ENCODE measurements around the gene GABARAPL1.
"Not testable (repeated sequence)": the region's sequence is repeated elsewhere in the genome, so short reads cannot be mapped to it uniquely, and the experiment has no call there.

Gene GABARAPL1

DNA sequence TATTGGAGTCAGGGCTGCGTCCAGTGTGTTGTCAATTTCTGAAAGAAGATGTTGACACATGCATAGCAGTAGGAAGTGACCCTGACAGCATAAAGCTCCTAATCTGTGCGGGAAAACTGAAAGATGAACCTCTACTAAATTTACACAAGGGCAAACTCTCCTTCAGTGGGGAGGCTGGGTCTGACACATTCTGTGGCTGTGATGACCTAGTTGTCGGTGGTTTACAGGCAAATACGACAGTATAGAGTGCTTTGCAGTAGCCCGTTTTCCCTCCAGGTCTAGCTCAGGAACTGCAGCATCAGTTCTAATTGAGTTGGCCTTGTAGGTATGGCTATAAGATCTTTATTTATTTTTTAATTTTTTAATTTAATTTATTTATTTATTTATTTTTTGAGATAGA is 14.8 kb upstream of the GABARAPL1 start:
- no peak for DNase-seq (ENCODE audit: low read depth)

DNA sequence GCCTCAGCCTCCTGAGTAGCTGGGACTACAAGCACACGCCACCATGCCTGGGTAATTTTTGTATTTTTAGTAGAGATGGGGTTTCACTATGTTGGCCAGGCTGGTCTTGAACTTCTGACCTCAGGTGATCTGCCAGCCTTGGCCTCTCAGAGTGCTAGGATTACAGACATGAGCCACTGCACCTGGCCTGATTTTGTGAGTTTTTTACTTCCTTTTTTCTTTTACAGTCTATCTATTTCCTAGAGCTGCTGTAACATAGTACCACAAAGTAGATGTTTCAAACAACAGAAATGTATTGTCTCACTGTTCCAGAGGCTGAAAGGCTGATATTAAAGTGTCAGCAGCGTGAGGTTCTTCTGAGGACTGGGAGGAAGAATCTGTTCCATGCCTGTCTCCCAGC is 8.2 kb upstream of the GABARAPL1 start:
- not testable (repeated sequence) for DNase-seq (ENCODE audit: low read depth)

- peak; percentile 88 for DNase-seq (ENCODE audit: low read depth)
Observed at GRCh38 chr12:10205220-10205807, 7.4 kb upstream of the GABARAPL1 start.

GRCh38 chr12:10207136-10207535 is 5.5 kb upstream of the GABARAPL1 start:
- no peak for DNase-seq (ENCODE audit: low read depth)

DNA sequence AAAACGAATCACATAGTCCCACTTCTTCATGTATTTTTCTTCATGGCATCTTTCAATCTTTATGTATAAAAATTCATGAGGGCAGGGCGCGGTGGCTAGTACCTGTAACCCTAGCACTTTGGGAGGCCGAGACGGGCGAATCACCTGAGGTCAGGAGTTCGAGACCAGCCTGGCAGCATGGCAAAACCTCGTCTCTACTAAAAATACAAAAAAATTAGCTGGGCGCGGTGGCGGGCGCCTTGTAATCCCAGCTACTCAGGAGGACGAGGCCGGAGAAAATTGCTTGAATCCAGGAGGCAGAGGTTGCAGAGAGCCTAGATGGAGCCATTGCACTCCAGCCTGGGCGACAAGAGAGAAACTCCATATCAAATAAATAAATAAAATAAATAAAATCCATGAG is 2.5 kb upstream of the GABARAPL1 start:
- DNase-seq (ENCODE audit: low read depth) = no peak

GRCh38 chr12:10211101-10211939 is 1.4 kb upstream of the GABARAPL1 start:
- peak; percentile 54 for DNase-seq (ENCODE audit: low read depth)

DNA sequence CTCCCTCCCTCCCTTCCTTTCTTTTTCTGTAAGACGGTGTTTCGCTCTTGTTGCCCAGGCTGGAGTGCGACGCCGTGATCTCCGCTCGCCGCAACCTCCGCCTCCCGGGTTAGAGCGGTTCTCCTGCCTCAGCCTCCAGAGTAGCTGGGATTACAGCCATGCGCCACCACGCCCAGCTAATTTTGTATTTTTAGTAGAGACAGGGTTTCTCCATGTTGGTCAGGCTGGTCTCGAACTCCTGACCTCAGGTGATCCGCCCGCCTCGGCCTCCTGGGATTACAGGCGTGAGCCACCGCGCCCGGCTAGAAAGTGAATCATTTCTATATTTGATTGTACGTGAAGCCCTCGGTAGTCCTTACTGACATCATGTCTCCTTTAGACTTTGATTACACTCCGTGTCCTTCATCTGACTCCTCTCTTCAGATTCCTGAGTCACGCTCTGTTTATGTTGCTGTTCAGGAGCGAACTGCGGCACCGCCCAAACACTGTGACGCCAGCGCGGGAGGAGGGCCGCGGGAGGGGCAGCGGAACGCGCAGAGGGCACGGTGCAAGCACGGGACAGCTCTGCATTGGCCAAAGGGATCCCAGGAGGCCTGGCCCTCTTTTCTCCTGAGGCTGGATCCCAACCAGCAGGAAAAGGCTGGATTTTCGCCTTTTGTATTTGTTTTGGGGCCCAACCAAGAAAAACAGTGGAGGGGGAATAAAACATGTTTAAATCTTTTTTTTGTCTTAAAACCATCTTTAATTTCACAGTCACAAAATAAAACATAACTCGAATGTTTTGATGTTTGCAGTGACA is 538 bp upstream of the GABARAPL1 start:
- peak; percentile 100 for DNase-seq (ENCODE audit: low read depth)

- peak; percentile 74 for DNase-seq (ENCODE audit: low read depth)
Observed at GRCh38 chr12:10213168-10214135, 775 bp downstream of the GABARAPL1 start.

- DNase-seq (ENCODE audit: low read depth) = peak; percentile 54
Observed at GRCh38 chr12:10214136-10214894, 1.6 kb downstream of the GABARAPL1 start.

DNA sequence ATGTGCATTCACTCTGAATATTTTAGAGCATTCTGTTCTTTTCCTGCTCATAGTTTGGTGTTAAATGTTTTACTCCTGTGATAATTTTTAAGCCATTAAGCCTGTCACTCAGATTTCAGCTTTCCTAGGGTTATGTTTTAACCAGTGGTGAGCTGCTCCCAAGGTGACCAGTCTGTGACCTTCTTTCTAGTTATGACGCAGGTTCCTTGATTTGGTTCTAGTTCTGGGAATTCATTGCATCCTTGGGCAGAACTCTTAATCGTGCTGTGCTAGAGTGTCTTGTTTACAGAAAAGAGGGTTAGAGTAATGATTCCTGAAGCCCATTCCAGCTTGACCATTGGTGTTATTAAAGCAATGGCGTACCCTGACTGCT is 2.2 kb downstream of the GABARAPL1 start:
- no peak for DNase-seq (ENCODE audit: low read depth)

DNA sequence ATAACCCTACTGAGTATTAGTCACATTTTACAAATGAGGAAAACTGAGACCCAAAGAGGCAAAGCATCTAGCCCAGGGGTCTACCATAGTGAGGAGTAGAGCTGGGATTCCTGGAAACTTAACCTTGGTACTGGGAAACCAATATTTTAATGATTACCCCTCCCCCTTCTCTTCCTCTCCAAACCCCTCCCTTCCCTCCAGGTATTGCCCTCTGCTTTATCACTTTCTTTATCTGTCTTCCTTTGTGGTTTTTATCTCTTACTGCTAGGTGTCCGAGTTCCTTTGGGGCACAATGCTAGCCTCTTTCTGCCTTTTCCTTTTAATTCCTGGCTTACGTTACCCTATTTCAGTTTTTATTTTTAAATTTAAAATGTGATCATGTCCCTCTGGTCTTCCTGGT is 2.8 kb downstream of the GABARAPL1 start:
- no peak for DNase-seq (ENCODE audit: low read depth)

DNA sequence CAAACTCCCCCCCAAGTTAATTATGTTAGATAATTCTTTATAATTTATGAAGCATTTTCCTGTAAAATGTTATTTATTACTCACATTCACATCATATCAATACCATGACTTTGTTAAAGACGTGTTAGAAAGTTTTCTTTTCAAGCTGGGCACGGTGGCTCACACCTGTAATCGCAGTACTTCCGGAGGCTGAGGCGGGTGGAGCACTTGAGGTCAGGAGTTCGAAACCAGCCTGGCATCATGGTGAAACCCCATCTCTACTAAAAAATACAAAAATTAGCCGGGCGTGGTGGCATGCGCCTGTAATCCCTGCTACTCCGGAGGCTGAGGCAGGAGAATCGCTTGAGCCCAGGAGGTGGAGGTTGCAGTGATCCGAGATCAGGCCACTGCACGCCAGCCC is 3.3 kb downstream of the GABARAPL1 start:
- DNase-seq (ENCODE audit: low read depth) = not testable (repeated sequence)

DNA sequence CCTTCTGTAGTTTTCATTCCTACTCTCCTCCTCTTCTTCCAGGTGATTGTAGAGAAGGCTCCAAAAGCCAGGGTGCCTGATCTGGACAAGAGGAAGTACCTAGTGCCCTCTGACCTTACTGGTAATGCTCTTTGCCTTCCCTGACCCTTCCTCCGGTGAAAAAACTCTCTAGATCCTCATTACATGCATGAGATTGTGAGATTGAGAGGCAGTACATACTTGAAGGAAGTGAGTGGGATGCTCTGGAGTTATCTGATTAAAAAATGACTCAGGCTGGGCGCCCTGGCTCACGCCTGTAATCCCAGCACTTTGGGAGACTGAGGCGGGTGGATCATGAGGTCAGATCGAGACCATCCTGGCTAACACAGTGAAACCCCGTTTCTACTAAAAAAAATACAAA is 5.3 kb downstream of the GABARAPL1 start:
- no peak for DNase-seq (ENCODE audit: low read depth)

- DNase-seq (ENCODE audit: low read depth) = no peak
Observed at GRCh38 chr12:10220398-10221077, 7.9 kb downstream of the GABARAPL1 start.

DNA sequence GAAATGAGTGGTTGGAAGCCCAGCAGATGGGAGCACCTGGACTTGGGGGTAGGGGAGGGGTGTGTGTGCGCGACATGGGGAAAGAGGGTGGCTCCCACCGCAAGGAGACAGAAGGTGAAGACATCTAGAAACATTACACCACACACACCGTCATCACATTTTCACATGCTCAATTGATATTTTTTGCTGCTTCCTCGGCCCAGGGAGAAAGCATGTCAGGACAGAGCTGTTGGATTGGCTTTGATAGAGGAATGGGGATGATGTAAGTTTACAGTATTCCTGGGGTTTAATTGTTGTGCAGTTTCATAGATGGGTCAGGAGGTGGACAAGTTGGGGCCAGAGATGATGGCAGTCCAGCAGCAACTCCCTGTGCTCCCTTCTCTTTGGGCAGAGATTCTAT is 9.2 kb downstream of the GABARAPL1 start:
- DNase-seq (ENCODE audit: low read depth) = no peak

DNA sequence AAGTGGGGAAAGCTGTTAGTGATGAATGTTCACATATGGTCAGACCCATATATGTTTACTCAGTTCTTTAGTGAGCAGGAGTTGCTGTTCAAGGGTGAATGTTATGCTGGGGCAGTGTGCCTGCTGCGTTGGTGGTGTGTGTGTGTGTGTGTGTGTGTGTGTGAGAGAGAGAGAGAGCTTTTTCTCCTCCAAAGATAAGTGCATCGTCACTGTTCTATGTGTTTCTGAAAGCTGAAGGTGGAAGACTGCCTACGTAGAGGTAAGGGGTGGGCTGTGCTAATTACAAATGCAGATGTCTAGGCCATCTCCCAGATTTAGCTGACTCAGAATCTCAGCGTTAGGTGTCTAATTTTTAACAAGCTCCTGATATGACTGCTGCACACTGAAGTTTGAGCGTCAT is 10.5 kb downstream of the GABARAPL1 start:
- no peak for DNase-seq (ENCODE audit: low read depth)

GRCh38 chr12:10225426-10225825 is 12.7 kb downstream of the GABARAPL1 start:
- not testable (repeated sequence) for DNase-seq (ENCODE audit: low read depth)

DNA sequence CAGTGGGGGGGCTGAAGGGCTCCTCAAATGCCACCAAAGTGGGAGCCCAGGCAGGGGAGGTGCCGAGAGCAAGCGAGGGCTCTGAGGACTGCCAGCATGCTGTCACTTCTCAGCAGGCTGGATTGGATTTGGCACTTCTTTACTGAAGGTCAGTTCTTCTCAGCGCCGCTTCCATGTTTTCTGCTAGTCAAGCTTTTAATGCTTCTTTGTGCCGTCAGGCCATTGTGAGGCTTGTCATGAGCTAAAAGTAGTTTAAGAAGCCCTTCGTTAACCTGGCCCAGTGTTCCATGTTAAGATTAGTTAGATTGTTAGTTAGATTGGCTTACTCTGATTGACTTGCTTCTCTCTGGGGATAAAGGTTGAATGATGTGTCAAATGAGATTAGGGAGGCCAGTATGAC is 13.4 kb downstream of the GABARAPL1 start:
- DNase-seq (ENCODE audit: low read depth) = no peak

GRCh38 chr12:10226731-10227130 is 14.1 kb downstream of the GABARAPL1 start:
- no peak for DNase-seq (ENCODE audit: low read depth)

- DNase-seq (ENCODE audit: low read depth) = no peak
Observed at GRCh38 chr12:10227648-10228047, 15.0 kb downstream of the GABARAPL1 start.

Data from ELR (cell line).